GM12878 (cell line): ENCODE data around the gene PSMB9.

Experiments used
- BHLHE40 ChIP-seq, 2 experiments: fragments of 450-650 bp in 1 of 2; IDR thresholded peaks; 2 replicates each; pipeline ENCODE4 v1.6.1; 2011 to 2017; ENCODE audit warnings: low read depth in 2 of 2, borderline replicate concordance in 1 of 2, improper control_type of control experiment in 1 of 2, low read length in 1 of 2, mild to moderate bottlenecking in 1 of 2
- ETV6 ChIP-seq, 2 experiments: fragments of 450-650 bp in 1 of 2; IDR thresholded peaks in 1 of 2; conservative IDR thresholded peaks in 1 of 2; 2 replicates each; pipeline ENCODE4 v1.6.1; 2014; ENCODE audit warnings: antibody characterized with exemption in 1 of 2, borderline replicate concordance in 1 of 2, low read depth in 1 of 2, mild to moderate bottlenecking in 1 of 2, moderate library complexity in 1 of 2
- EZH2 ChIP-seq: IDR thresholded peaks from 2 replicates; pipeline ENCODE4 v1.6.1; 2012; ENCODE audit warnings: low read depth, mild to moderate bottlenecking, control low read depth, inconsistent platforms, low read length, borderline replicate concordance; ENCODE audit not compliant: control insufficient read depth
- MXI1 ChIP-seq: fragments of 150-350 bp; IDR thresholded peaks from 2 replicates; pipeline ENCODE4 v1.6.1; 2011; ENCODE audit warnings: low read depth, mild to moderate bottlenecking, inconsistent platforms, low read length, improper control_type of control experiment
- NBN ChIP-seq: fragments of 450-650 bp; IDR thresholded peaks from 2 replicates; pipeline ENCODE4 v1.6.1; 2016
- NFIC ChIP-seq: IDR thresholded peaks from 2 replicates; pipeline ENCODE4 v1.6.1; 2012; ENCODE audit warnings: low read depth, mild to moderate bottlenecking, inconsistent platforms, low read length, moderate library complexity
- NFYB ChIP-seq: IDR thresholded peaks from 2 replicates; pipeline ENCODE4 v1.6.1; 2011; ENCODE audit warnings: low read depth, mild to moderate bottlenecking, low read length, improper control_type of control experiment, moderate library complexity; ENCODE audit not compliant: insufficient read depth
- PML ChIP-seq: IDR thresholded peaks from 2 replicates; pipeline ENCODE4 v1.6.1; 2012; ENCODE audit warnings: low read length, inconsistent platforms
- POLR2A ChIP-seq: IDR thresholded peaks from 2 replicates; pipeline ENCODE4 v1.6.1; 2011; ENCODE audit warnings: low read depth, mild to moderate bottlenecking, low read length
- YY1 ChIP-seq: IDR thresholded peaks from 2 replicates; pipeline ENCODE4 v1.6.1; 2011; ENCODE audit warnings: low read depth, mild to moderate bottlenecking, low read length
- TF ChIP-seq, protein P1 (sequence below), 3 experiments: IDR thresholded peaks in 2 of 3; conservative IDR thresholded peaks in 1 of 3; 2 replicates each; pipeline ENCODE4 v1.5.1; 2011; ENCODE audit warnings: low read depth in 3 of 3, low read length in 3 of 3, mild to moderate bottlenecking in 3 of 3, control low read depth in 2 of 3, moderate library complexity in 2 of 3, inconsistent platforms in 1 of 3, mixed read lengths in 1 of 3; ENCODE audit not compliant: control insufficient read depth in 2 of 3, insufficient read depth in 1 of 3; ENCODE audit errors: extremely low read depth in 1 of 3
- TF ChIP-seq, protein P2 (sequence below): IDR thresholded peaks from 2 replicates; pipeline ENCODE4 v1.6.1; 2012; ENCODE audit warnings: mild to moderate bottlenecking, low read depth, low read length

DNA sequence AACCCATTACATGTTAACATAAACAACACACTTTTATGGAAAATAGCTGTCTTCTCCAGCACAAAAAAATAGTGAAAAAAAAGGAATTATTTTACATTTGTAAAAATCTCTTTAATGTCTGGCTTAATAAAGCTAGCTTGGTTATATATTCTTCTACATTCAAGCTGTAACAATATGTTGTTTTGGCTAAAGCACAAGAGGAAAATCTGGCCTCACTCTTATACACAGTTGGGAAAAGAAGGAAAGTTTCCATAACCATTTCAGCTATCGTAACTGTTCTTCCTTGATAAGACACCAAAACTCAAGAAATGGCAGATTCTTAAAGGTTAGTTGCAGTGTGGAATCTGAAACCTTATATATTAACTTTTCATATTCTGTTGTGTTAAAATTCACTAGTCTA is 44.8 kb upstream of the PSMB9 start:
- TF ChIP-seq, protein P1, sequence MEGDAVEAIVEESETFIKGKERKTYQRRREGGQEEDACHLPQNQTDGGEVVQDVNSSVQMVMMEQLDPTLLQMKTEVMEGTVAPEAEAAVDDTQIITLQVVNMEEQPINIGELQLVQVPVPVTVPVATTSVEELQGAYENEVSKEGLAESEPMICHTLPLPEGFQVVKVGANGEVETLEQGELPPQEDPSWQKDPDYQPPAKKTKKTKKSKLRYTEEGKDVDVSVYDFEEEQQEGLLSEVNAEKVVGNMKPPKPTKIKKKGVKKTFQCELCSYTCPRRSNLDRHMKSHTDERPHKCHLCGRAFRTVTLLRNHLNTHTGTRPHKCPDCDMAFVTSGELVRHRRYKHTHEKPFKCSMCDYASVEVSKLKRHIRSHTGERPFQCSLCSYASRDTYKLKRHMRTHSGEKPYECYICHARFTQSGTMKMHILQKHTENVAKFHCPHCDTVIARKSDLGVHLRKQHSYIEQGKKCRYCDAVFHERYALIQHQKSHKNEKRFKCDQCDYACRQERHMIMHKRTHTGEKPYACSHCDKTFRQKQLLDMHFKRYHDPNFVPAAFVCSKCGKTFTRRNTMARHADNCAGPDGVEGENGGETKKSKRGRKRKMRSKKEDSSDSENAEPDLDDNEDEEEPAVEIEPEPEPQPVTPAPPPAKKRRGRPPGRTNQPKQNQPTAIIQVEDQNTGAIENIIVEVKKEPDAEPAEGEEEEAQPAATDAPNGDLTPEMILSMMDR (IDR thresholded peaks at IDR 0.05 in 2 of 3, conservative IDR thresholded peaks at IDR 0.05 in 1 of 3; ENCODE audit: control insufficient read depth in 2 of 3, extremely low read depth in 1 of 3, insufficient read depth in 1 of 3, low read depth in 3 of 3, low read length in 3 of 3): no peak
- TF ChIP-seq EZH2: no peak
- TF ChIP-seq ETV6 (conservative IDR thresholded peaks at IDR 0.05 in 1 of 2, IDR thresholded peaks at IDR 0.05 in 1 of 2; ENCODE audit: borderline replicate concordance in 1 of 2, low read depth in 1 of 2): no peak
- TF ChIP-seq YY1: no peak
- no peak for TF ChIP-seq POLR2A
- no peak for TF ChIP-seq MXI1
- TF ChIP-seq, protein P2, sequence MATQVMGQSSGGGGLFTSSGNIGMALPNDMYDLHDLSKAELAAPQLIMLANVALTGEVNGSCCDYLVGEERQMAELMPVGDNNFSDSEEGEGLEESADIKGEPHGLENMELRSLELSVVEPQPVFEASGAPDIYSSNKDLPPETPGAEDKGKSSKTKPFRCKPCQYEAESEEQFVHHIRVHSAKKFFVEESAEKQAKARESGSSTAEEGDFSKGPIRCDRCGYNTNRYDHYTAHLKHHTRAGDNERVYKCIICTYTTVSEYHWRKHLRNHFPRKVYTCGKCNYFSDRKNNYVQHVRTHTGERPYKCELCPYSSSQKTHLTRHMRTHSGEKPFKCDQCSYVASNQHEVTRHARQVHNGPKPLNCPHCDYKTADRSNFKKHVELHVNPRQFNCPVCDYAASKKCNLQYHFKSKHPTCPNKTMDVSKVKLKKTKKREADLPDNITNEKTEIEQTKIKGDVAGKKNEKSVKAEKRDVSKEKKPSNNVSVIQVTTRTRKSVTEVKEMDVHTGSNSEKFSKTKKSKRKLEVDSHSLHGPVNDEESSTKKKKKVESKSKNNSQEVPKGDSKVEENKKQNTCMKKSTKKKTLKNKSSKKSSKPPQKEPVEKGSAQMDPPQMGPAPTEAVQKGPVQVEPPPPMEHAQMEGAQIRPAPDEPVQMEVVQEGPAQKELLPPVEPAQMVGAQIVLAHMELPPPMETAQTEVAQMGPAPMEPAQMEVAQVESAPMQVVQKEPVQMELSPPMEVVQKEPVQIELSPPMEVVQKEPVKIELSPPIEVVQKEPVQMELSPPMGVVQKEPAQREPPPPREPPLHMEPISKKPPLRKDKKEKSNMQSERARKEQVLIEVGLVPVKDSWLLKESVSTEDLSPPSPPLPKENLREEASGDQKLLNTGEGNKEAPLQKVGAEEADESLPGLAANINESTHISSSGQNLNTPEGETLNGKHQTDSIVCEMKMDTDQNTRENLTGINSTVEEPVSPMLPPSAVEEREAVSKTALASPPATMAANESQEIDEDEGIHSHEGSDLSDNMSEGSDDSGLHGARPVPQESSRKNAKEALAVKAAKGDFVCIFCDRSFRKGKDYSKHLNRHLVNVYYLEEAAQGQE: no peak
- TF ChIP-seq BHLHE40 (IDR thresholded peaks at IDR 0.05; ENCODE audit: borderline replicate concordance in 1 of 2, low read depth in 2 of 2, low read length in 1 of 2): no peak
- TF ChIP-seq NFYB: no peak
- TF ChIP-seq NFIC: no peak
- no peak for TF ChIP-seq NBN
- no peak for TF ChIP-seq PML
